ENCODE results near the gene HADHB.
"Not testable (repeated sequence)": the region's sequence is repeated elsewhere in the genome, so short reads cannot be mapped to it uniquely, and the experiment has no call there.

The HADHB gene

DNA sequence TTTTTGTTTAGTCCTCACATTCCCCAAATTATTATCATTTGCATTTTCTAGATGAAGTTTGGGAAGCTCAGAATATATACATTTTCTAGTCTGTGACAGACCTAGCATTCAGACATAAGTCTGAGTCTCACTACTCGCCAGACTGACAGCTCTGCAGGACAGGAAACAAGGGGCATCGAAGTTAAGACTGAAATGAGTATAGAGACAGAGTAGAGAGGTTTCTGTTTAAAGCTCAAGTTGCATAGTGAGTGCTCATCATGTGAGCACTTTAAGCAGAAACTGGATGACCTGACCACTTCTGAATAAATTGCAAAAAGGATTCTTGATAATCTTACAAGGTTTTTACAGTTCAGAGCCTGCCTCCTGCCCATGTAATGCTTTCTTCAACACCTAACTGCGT is 1.1 kb downstream of the HADHB start:
- no peak for DNase-seq

DNA sequence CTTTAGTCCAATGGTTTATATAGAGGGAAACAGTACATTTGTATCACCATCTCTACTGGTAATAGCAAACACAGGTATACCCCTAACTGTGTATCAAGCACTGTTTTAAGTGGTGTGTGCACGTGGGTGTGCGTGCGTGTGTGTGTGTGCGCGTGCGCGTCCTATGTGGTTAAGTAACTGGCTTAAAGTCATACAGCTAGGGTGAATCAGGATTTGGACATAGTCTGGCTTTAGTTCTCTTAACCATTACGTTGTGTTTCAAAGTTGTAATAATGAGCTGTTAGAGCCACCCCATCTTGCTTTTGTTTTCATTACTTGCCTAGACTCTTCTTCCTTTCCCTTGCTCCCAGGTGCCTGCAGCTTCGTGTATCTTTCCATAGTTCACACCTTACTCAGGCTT is 2.1 kb downstream of the HADHB start:
- DNase-seq: no peak

DNA sequence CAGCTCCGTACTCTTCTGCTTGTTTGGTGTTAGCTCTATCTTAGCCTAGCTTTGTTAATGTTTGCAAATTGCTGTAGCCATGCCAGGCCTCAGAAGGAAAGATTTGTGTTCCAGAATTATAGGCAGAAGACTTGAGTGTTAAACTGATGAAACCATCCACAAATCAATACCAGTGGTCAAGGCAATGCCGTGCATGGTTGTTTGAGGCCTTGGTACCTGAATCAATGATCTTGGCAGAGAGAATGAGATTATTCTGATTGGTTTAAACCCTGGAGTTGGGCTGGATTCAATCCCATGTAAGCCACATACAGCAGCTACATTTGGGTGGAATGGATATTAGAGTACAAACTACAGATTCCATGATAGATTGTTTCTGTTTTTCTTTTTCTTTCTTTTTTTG is 4.9 kb downstream of the HADHB start:
- no peak for DNase-seq

DNA sequence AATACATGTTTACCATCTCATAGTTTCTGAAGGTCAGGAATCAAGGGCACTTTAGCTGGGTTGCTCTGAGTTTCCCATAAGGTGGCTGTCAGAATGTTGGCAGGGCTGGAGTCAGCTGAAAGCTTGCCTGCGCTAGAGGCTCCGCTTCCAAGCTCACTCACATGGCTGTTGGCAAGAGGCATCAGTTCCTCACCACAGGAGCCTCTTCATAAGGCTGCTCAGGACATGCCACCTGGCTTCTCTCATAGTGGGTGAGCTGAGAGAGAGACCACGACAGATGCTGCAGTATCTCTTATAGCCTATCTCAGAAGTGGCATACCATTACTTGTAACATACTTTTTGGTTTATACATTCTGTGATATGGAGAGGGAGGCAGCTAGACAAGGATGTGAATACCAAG is 7.2 kb downstream of the HADHB start:
- no peak for DNase-seq

DNA sequence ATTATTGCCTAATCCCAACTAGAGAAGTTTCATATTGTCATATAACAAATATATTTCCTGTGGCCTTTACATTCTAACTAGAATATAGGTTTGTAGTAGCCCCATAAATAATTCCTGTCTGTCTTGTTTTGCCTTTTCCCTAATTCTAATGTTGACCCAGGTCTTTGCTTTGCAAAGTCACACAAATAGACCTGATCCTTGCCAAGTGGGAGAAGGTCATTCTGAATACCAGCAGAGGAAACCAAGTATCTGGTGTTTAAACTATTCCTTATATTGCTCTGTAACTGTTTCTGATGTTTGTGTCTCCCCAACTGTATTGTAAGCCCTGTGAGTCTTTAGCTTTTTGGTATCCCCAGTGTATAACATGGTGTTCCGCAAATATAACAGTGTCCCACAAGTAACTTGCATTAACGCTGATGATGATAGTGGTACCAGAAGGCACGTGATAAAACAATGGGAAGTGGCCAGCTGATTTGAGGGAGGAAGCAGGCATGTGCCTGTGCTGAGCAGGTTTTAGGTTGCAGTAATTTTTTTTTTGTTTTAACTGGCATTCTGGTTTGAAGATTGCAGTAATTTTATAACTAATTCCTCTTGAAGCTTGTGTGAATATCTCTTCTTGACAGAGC is 11.1 kb downstream of the HADHB start:
- no peak for DNase-seq

DNA sequence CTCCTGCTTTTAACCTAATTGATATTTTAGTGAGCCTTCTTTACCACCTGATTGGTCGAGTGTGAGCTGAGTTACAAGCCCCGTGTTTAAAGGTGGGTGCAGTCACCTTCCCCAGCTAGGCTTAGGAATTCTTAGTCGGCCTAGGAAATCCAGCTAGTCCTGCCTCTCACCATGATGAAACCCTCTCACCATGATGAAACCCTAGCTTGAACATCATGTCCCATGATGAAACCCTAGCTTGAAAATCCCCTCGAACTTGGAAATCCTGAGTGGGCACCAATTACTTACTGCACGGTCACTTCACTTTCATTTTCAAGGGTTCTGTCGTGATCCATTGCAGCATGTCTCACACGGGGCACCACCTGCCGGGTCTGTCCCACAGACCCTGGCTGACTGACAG is 14.1 kb downstream of the HADHB start:
- DNase-seq: not testable (repeated sequence)

DNA sequence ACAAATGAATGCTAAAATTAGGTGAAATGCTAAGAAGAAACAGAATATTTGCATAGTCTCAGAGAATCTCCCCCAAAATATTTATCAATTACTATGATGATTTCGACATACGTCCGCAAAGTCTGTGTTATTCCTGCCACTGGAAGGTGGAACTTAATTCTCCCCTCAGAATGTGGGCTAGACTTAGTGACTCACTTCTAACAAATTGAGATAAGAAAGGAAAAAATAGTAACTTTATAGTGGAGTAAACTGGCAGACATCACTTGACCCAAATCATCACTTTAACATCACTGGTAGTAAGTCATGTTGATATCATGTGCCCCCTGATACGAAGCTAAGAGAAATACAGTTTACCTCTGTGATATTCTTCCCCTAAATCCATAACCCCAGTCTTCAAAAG is 23.5 kb downstream of the HADHB start:
- DNase-seq: no peak

DNA sequence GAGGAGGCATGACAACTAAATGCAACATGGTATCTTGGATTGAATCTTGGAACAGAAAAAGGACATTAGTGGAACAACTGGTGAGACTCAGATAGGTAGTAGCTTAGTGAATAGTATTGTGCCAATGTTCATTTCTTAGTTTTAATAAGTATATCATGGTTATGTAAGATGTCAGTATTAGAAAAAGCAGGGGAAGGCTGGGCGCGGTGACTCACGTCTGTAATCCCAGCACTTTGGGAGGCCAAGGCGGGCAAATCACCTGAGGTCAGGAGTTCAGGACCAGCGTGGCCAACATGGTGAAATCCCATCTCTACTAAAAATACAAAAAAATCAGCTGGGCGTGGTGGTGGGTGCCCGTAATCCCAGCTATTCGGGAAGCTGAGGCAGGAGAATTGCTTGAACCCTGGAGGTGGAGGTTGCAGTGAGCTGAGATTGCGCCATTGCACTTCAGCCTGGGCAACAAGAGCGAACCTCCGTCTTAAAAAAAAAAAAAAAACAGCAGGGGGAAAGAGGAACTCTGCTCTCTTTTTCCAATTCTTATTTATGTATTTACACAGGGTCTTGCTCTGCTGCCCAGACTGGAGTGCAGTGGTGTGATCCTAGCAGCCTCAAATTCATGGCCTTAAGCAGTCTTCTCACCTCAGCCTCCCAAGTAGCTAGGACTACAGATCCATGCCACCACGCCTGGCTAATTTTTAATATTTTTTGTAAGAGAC is 24.1 kb downstream of the HADHB start:
- DNase-seq: not testable (repeated sequence)

DNA sequence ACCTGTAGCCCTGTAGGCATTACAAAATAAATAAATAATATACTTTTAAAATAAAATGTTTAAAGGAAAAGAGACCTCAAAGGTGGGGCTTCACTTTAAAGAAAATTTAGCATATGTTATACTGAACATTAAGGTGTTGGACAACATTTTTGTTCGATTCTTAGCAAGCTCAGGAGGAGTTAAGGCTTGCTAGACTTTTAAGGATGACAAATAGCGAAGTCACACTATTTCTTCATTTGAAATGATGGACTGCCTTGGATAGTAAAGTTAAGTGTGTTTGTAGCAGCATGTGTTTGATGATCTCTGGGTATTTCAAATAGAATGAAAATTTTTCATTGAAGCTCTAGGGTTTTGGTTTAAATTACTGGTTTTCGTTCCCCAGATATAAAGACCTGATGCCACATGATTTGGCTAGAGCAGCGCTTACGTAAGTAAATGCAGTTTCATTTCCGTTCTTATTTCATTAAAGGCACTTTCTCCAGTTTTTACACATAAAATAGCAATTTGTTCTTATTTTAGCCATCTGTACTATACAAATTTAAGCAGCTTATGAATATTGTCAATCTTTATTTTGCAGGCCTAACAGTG is 24.9 kb downstream of the HADHB start:
- DNase-seq: no peak

DNA sequence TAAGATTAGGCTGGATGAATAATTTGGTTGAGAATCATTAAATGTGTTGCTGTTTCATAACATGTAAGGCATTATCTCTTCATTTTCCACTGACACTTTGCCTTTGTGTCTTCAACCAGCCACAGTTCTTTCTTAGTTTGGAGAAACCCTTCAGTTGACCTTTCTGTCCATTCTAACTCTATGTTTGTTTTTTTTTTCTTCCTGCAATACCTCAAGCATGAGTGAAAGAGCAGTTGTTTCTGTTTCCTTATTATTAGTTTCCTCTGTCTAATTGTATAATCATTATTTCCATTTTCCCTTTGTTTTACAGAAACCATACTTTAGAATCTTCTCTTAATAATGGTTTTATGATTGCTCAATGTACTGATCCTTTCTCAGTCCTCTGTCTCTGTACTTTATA is 25.6 kb downstream of the HADHB start:
- DNase-seq: no peak

DNA sequence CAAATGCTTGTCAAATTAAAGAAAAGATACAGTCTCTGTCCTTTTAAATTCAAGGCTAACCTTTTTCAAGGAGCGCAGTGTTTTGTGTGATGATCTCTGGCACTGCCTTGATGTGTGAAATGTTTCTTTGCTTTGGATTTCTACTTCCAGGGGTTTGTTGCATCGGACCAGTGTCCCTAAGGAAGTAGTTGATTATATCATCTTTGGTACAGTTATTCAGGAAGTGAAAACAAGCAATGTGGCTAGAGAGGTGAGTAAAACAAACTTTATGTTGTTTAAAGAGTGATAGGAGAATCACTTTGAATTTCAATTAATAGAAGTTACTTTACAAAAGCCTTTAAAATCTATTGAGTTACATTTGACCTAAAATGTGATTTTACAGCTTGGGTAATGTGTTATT is 28.8 kb downstream of the HADHB start:
- no peak for DNase-seq

DNA sequence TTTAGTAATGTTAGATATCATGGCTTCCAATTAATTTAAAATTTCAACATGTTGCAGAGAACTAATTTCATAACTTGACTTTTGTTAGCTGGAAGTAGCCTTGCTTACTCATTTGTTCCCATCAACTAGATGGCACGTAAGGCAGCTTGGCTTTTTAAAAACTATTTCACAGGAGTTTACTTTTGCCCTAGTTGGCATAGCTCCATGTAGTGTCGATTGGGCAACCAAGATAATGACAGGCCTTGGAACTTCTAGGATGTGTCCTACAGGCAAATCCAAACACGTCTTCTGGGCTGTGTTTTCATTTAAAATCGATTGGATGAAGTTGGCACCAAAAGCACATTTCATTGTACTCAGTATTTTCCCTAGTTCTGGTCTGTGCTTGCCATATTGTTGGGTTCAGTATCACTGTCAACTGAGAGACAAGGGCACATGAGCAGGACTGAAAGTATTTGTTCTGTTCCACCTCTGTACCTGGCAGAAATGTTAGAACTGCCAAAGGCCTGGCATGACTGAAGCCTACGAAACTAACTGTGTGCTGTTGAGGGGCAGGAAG is 29.4 kb downstream of the HADHB start:
- DNase-seq: no peak

DNA sequence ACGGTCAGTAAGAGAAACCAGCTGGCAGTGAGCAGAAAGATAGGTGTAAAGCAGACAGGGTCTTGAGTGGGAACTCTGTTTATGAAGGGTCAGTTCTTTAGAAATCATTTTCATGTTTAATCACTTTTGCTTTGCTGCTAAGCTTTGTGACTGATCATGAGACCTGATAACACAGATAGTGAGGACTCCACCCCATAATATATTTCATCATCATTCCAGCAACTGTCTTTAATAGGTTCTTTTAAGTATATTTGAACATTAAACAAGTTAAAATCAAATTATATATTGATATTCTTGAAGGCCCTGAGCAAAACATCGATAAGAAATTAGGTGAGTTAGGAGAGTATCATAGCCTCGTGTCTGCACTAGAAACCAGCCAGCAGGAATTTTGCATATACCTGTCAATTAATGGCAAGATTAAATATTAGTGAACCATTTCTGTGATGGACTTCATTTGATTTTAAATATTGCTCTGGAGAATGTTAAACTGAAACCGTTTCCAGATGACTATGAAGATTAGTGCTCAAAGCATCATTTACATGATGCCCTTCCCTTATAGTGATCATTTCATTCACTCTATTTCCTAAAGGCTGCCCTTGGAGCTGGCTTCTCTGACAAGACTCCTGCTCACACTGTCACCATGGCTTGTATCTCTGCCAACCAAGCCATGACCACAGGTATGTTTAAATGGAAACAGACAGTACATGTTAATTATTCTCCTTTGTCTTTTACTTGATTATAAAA is 31.9 kb downstream of the HADHB start:
- no peak for DNase-seq

DNA sequence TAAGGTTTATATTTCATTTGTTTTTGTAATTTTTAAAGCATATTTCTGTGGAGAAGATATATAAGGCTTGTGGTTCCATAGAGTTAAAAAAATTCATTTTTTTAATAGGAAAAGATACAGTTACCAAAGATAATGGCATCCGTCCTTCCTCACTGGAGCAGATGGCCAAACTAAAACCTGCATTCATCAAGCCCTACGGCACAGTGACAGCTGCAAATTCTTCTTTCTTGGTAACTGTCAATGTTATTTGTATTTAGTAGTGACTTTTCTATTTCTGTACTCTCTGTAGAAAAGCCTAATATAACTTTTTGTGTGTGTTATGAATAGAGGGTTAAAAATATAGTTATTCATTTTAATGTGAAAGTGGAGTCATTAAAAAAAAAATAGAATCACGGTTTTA is 35.1 kb downstream of the HADHB start:
- no peak for DNase-seq

DNA sequence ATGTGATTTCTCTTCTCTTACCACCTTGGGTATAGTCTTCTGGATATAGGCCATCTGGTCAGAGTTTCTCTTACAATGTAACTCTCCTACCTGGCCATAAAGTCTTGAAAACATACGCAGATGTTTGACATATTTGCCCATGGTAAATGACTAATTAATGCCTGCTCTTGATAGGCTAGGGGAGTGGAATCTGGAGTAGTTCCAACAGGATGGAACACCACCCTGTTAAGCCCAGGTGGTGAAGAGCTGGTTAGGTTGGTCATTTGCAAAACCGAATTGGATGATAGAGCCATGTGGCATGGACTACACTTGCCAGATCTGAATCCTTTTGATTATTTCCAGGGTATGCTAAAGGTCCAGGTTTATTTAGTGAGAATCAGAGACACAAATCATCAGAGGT is 36.5 kb downstream of the HADHB start:
- DNase-seq: no peak

DNA sequence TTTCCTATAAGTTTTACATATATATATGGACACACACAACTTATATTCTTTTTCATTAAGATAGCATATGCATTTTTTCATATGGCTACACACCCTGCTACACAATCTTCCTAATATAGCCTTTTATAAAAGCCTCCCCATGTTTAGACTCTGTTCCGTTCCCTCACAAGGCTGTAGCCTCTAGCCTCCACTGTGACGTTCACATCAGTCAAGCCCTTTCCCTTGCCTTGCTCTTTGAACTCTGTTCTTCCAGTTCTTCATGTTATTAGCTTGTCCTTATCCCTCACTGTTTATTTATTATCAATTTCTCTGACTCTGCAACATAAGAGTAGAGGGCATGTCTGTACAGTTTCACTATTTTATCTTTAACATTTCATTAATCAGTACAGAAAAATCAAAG is 38.9 kb downstream of the HADHB start:
- DNase-seq: no peak

DNA sequence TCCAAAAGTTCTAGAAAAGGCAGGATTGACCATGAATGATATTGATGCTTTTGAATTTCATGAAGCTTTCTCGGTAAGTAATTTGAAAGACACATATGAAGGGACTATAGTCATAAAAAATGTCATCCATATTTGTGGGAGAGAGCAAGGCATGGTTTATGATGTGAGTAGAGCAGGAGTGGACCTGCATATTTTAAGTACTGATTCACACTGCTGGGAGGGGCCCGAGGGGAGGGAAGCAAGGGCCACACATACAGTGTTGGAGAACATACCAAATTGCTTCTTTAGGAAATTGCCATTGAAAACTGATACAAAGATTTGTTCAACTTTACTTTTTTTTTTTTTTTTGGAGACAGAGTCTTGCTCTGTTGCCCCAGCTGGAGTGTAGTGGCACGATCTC is 39.4 kb downstream of the HADHB start:
- DNase-seq: no peak

DNA sequence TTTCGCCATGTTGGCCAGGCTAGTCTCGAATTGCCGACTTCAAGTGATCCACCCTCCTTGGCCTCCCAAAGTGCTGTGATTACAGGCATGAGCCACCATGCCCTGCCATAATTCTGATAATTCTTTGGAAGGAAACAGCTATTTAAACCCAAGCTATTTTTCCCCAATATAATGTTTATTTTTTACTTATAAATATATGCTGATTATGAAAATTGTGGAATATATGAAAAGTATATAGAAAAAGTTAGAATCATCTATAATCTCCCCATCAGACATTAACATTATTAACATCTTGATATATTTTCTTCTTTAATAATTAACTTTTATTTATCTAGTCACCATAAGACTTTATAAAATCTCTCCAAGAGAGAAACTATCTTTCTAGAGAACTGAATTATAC is 41.2 kb downstream of the HADHB start:
- no peak for DNase-seq

DNA sequence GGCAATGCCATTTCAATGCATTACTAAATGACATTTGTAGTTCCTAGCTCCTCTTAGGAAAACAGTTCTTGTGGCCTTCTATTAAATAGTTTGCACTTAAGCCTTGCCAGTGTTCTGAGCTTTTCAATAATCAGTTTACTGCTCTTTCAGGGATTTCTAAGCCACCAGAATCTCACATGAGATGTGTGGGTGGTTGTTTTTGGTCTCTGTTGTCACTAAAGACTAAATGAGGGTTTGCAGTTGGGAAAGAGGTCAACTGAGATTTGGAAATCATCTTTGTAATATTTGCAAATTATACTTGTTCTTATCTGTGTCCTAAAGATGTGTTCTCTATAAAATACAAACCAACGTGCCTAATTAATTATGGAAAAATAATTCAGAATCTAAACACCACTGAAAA is 45.3 kb downstream of the HADHB start:
- no peak for DNase-seq

DNA sequence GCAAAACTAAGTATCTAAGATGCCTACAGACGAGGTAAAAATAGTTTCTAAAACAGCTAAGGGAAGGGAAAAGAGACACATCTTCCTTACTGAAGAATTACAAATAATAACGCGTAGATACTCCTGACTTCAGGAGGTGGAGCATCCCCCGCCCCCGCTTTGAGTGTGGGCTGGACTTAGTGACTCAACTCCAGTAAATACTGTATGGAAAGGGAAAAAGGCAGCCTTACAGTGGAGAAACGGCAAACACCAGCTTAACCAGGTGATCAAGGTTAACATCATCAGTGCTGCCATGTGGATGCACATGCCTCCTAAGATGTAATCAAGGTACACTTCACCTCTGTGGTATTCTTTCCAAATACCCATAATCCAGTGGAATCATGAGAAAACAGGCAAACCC is 47.9 kb downstream of the HADHB start:
- DNase-seq: no peak

DNA sequence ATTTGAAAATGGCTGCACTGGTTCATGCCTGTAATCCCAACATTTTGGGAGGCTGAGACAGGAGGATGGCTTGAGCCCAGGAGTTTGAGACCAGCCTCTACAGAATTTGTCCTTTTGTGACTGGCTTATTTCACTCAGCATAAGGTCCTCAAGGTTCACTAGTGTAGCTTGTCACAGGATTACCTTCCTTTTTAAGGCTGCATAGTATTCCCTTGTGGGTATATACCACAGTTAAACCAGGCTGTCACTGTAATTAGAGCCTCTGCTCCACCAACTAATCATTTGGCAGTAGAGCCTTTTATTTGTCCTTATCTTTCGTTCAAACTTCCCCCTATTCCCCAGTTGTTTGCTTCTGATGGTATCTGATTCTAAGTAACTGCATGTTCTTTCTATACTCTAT is 50.8 kb downstream of the HADHB start:
- no peak for DNase-seq

DNA sequence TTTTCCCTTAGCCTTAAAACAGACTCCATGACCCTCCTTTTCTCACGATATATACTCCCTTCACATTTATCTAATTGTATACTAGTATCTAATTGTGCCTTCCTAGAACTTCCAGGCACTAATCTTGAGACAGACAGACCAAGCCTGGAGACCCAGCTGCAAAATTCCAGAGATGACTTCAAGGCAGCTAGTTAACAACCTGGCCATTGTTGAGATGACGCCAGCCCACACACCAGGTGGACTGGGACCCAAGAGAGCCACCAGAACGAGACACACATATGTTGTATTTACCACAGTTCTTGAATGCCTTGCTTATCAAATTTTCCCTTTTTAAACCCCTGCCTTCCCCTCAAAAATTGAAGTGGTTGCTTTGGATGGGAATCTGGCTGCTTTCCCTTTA is 52.3 kb downstream of the HADHB start:
- DNase-seq: no peak

DNA sequence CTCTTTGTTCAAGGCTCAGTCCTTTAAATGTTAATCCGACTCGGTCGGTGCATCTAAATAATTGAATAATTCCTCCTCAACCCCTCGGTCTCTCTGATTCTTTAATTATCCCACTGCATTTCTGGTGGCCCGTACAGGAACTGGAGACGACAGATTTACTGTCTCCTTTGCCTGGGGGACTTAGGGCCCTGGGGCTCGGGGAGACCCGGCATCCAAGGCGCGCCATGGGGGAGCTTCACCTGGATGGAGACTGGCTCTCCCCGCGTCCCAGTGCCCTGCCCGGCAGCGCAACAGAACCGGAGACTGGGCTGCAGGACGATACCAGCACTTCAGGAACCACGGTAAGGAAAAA is 53.5 kb downstream of the HADHB start:
- no peak for DNase-seq
